AG04449 (cell line): Measurements from ENCODE around the gene ASTN2.

ENCODE experiments used
- CTCF ChIA-PET: fragments of 350-600 bp; formaldehyde crosslinking; extraction: SDS; loops from one replicate; lab custom pipeline; 2021; ENCODE audit warnings: antibody characterized with exemption; lab: Yijun Ruan, JAX
- POLR2A ChIA-PET: fragments of 400-600, 350-600 bp; formaldehyde crosslinking; extraction: SDS; loops from one replicate; lab custom pipeline; 2020; ENCODE audit warnings: antibody characterized with exemption, inconsistent platforms; lab: Yijun Ruan, JAX
- DNase-seq: peaks from one replicate; pipeline ENCODE4 v3.0.0-alpha.2; 2010; ENCODE audit warnings: low read depth, low spot score
- H3K4me3 ChIP-seq: 2 replicates; pipeline ENCODE4 v1.5.1; 2011; ENCODE audit warnings: low read depth, mild to moderate bottlenecking, control low read depth, low read length
- TF ChIP-seq, protein P1 (sequence below): IDR thresholded peaks from one replicate; pipeline ENCODE4 v1.5.1; 2011; ENCODE audit warnings: mild to moderate bottlenecking, moderate library complexity, low read length, control low read depth, inconsistent platforms; ENCODE audit not compliant: insufficient read depth; ENCODE audit errors: missing control alignments

ASTN2 gene

DNA sequence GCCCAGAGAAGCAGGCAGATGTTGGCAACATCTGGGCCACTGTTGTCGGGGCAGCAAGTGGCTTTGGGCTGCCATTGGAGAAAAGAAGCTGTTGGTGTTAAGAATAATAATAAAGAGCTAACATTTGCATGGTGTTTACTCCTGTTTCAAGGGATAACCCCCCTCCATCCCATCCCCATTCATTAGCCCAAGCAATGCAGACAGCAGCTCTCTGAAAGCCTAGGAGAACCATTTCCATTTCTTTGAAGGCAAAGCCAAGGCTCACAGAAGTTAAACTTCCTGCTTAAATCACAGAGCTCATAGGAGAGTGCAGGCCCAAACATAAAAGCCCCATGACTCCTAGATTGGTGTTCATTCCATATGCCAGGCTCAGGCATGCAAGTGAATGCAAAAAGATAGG, 175.4 kb downstream of the ASTN2 start:
- POLR2A ChIA-PET, result no interaction called here
- CTCF ChIA-PET, result no interaction called here
- no peak for DNase-seq
- TF ChIP-seq, protein P1, sequence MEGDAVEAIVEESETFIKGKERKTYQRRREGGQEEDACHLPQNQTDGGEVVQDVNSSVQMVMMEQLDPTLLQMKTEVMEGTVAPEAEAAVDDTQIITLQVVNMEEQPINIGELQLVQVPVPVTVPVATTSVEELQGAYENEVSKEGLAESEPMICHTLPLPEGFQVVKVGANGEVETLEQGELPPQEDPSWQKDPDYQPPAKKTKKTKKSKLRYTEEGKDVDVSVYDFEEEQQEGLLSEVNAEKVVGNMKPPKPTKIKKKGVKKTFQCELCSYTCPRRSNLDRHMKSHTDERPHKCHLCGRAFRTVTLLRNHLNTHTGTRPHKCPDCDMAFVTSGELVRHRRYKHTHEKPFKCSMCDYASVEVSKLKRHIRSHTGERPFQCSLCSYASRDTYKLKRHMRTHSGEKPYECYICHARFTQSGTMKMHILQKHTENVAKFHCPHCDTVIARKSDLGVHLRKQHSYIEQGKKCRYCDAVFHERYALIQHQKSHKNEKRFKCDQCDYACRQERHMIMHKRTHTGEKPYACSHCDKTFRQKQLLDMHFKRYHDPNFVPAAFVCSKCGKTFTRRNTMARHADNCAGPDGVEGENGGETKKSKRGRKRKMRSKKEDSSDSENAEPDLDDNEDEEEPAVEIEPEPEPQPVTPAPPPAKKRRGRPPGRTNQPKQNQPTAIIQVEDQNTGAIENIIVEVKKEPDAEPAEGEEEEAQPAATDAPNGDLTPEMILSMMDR, result no peak
- no peak overlapping the region for H3K4me3 ChIP-seq

DNA sequence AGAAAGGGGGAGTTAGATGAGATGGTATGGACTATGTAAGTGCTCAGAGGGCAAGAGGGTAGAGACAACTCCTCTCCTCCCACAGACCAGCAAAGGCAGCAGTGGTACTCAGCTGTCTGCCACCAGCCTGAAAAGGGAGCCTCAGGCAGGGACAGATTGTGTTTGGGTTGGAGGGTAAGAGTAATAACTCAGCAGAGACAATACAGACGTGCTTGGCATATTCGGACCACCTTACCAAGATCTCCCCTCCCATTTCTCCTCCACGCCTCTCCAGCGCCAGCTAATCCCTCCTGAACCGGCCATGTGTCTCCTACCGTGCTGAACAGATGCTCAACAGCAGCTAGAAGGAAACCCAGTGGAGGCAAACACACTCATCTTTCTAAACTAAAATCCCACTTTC, 180.8 kb downstream of the ASTN2 start:
- DNase-seq, result no peak
- ChIA-PET CTCF (no interaction called here), POLR2A (no interaction called here)
- TF ChIP-seq, protein P1, result no peak
- H3K4me3 ChIP-seq, result no peak overlapping the region

DNA sequence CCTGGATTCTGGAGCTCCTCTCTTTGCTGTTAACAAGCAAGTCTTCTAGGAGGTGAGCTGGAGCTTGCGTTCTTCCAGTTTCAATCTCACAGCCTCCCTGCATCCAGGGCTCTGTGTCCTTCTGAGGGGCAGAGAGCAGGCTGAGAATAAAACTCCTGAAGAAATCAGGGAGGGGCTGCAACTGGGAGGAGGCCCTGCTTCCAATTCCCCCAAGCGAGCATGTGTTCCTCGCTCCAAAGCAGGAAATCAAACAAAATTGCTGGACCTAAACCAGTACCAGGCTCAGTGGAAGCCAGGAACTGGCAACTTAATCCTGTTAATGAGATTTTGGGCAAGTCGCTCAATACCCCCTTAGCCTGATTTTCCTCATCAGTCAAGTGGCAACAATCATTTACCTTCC, 181.8 kb downstream of the ASTN2 start:
- H3K4me3 ChIP-seq, result no peak overlapping the region
- TF ChIP-seq, protein P1, result no peak
- DNase-seq, result no peak
- POLR2A ChIA-PET, result no interaction called here
- CTCF ChIA-PET, result no interaction called here

DNA sequence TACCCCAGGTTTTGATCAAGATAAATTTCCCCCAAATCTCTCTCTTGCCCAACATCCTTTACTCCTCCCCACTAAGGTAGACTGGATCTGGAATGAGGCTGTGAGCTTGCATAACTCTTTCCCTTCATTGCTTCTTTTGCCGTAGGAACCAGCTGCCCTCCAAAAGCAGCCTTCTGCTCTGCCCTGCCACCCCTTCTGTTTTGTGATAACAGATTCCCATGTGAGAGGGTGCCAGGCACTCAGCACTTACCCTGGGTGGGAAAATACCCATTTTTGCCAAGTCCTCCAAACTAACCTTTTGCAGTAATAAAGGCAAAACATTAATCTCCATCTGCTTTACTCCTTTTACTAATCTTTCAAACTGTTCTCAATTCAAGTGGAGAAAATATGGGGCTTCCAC, 182.6 kb downstream of the ASTN2 start:
- CTCF ChIA-PET, result no interaction called here

DNA sequence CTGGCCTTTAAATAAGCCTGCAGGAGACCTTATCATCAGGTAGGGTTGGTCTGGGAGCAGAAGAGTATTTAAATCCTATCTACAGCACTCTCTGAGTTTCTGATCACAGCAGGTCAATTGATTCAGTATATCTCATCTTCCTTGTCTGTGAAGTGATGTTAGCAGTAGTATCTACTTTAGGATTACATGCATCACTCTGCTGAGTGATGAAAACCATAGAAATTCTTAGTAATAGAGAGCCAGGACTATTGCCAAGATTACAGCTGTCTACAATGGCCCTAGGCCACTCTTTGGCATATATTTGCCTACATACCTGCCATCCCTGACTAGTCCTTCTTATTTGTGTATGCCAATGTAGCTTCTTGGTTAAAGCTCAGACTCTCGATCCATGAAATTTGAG, 183.8 kb downstream of the ASTN2 start:
- POLR2A ChIA-PET, result no interaction called here
- no peak for DNase-seq
- TF ChIP-seq, protein P1, result no peak
- no peak overlapping the region for H3K4me3 ChIP-seq
- CTCF ChIA-PET, result no interaction called here

More for the DNA sequence above, 182.6 kb downstream of the ASTN2 start:
- TF ChIP-seq, protein P1, result no peak
- POLR2A ChIA-PET, result no interaction called here
- no peak for DNase-seq
- H3K4me3 ChIP-seq, result no peak overlapping the region

DNA sequence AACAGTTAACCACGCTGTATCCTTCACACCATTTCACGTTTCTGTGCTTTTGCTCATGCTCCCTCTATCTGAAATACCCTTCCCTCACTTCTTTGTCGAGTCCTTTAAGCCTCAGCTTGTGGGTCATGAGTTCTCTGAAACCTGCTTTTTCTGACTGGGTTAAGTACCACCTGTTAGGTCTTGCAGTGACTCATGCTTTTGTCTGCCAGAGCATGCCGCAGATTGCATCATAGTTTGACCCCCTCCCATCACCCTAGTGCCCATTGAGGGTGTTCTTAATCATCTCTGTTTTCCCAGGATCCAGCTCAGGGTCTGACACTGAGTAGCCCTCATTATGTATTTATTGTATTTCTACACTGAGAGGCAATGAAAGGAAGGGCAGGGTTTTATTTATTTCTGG, 190.2 kb downstream of the ASTN2 start:
- POLR2A ChIA-PET, result no interaction called here
- TF ChIP-seq, protein P1, result no peak
- no peak for DNase-seq
- H3K4me3 ChIP-seq, result no peak overlapping the region
- CTCF ChIA-PET, result no interaction called here

DNA sequence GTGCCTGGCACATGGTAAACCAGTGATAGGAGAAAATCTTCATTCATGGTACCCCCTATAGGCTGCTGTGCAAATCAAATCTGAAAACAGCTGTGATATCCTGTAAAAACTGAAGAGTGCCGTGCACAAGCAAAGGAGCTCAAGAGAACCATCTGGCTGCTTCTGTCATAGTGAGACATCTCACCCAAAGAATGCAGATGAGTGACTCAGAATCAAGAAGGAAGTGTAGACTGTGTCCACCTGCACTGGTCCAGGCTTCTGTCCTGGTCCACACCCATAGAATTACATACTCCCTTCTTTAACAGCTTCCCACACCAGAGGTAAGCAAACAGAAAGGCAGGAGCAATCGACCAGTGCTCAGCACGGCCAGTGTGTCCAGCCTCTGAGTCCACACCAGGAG, 195.9 kb downstream of the ASTN2 start:
- POLR2A ChIA-PET, result no interaction called here
- CTCF ChIA-PET, result no interaction called here
- DNase-seq, result no peak
- H3K4me3 ChIP-seq, result no peak overlapping the region
- TF ChIP-seq, protein P1, result no peak
